Esophagus (tissue), 2 donors: ENCODE data around the gene PIP5K1A. TPM values are rescaled to one million over a fixed set of nuclear protein-coding genes. Genes with fewer than 3 reads are reported as not detected.
"Not testable (repeated sequence)": the region's sequence is repeated elsewhere in the genome, so short reads cannot be mapped to it uniquely, and the experiment has no call there.

Experiments used
- H3K27ac ChIP-seq, 2 donors: one replicate each; pipeline ENCODE4 v1.5.1; 2013; ENCODE audit warnings: low read depth in 2 of 2, mild to moderate bottlenecking in 2 of 2, inconsistent platforms in 1 of 2, low read length in 1 of 2, moderate library complexity in 1 of 2
- H3K27me3 ChIP-seq, 2 donors: one replicate each; pipeline ENCODE4 v1.6.1; 2013; ENCODE audit warnings: low read length in 2 of 2, control low read depth in 1 of 2, mild to moderate bottlenecking in 1 of 2; ENCODE audit not compliant: insufficient read depth in 2 of 2, control insufficient read depth in 1 of 2
- H3K36me3 ChIP-seq, 2 donors: one replicate each; pipeline ENCODE4 v1.6.1; 2013; ENCODE audit warnings: low read length in 1 of 2; ENCODE audit not compliant: control insufficient read depth in 2 of 2, insufficient read depth in 2 of 2
- H3K4me1 ChIP-seq, 2 donors: one replicate each; pipeline ENCODE4 v1.6.1; 2013; ENCODE audit warnings: low read length in 1 of 2; ENCODE audit not compliant: control insufficient read depth in 2 of 2, insufficient read depth in 2 of 2
- H3K4me3 ChIP-seq, 2 donors: one replicate each; pipeline ENCODE4 v1.5.1; 2013; ENCODE audit warnings: low read length in 2 of 2, mild to moderate bottlenecking in 2 of 2, low read depth in 1 of 2, moderate library complexity in 1 of 2
- H3K9me3 ChIP-seq, 2 donors: one replicate each; pipeline ENCODE4 v1.6.1; 2013; ENCODE audit warnings: mild to moderate bottlenecking in 2 of 2, low read depth in 1 of 2, low read length in 1 of 2, moderate library complexity in 1 of 2; ENCODE audit not compliant: control insufficient read depth in 2 of 2, insufficient read depth in 1 of 2
- WGBS, 2 donors: extraction: QIAGEN DNeasy Blood & Tissue Kit; methylation state at CpG; one replicate each; pipeline ENCODE4 v1.1.7; 2013; 5-methylcytosine and 5-hydroxymethylcytosine counted together
- polyA plus RNA-seq, 2 donors: library from polyadenylated mRNA; stranded (reverse); fragments of 200-250 nt; gene quantifications; one replicate each; pipeline ENCODE4 v1.2.3, GENCODE V29; 2013
- donor health status: healthy with polysubstance abuse.
- donor health status: Bipolar disorder and iron deficiency.

PIP5K1A gene
- polyA plus RNA-seq, 2 donors = 16.4 to 23.2 TPM

GRCh38 chr1:151188667-151189066 lies 9.7 kb upstream of the PIP5K1A start:
- peak overlapping the region in 1 of 2 donors; percentile 40 for H3K27ac ChIP-seq
- not testable (repeated sequence) for H3K4me3 ChIP-seq, H3K36me3 ChIP-seq, H3K9me3 ChIP-seq, H3K4me1 ChIP-seq, H3K27me3 ChIP-seq
- WGBS, 2 donors = 46 to 69% methylated on average over 8 of the region's 8 CpGs

GRCh38 chr1:151189637-151190445 lies 8.5 kb upstream of the PIP5K1A start, which contains the start of gene VPS72:
Gene VPS72 (minus strand): TSS chr1:151190197. CDS start chr1:151190121, 76 bp downstream.
- Histone ChIP-seq H3K4me3 (peak within 1 kb of the TSS; percentile 85 to 91), H3K9me3 (no peaks in the 10 kb centered on the region), H3K27ac (peak within 1 kb of the TSS; percentile 91 to 93), H3K36me3 (peaks cover 3 to 5% of the 10 kb centered on the region in 2 donors), H3K27me3 (no peaks in the 10 kb centered on the region), H3K4me1 (peaks cover 0 to 3% of the 10 kb centered on the region in 2 donors)
- 0% methylated on average over 42 of the region's 42 CpGs for WGBS, 2 donors

GRCh38 chr1:151192047-151192446 lies 6.3 kb upstream of the PIP5K1A start:
- Histone ChIP-seq H3K36me3 (no peaks in the 10 kb centered on the region), H3K4me1 (peaks cover 0 to 2% of the 10 kb centered on the region in 2 donors), H3K4me3 (no peak overlapping the region), H3K27ac (no peak overlapping the region), H3K9me3 (no peaks in the 10 kb centered on the region), H3K27me3 (no peaks in the 10 kb centered on the region)
- WGBS, 2 donors = 74 to 75% methylated on average over 7 of the region's 7 CpGs

DNA sequence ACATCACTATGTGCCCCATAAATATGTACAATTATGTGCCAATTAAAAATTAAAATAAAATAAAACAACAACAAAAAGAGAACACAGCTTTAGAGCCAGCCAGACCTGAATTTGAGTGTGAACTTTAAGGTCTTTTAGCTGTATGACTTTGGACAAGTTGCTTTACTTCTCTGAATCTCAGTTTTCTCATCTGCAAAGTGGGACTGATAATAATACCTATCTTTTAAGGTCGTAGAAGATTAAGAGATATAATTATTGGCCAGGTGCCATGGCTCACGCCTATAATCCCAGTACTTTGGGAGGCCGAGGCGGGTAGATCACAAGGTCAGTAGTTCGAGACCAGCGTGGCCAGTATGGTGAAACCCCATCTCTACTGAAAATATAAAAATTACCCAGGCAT lies 5.0 kb upstream of the PIP5K1A start:
- H3K27me3 ChIP-seq = no peaks in the 10 kb centered on the region
- no peaks in the 10 kb centered on the region for H3K9me3 ChIP-seq
- no peak overlapping the region for H3K4me3 ChIP-seq
- WGBS, 2 donors = 62 to 63% methylated on average over 6 of the region's 6 CpGs
- H3K4me1 ChIP-seq = no peaks in the 10 kb centered on the region
- no peaks in the 10 kb centered on the region for H3K36me3 ChIP-seq
- no peak overlapping the region for H3K27ac ChIP-seq

DNA sequence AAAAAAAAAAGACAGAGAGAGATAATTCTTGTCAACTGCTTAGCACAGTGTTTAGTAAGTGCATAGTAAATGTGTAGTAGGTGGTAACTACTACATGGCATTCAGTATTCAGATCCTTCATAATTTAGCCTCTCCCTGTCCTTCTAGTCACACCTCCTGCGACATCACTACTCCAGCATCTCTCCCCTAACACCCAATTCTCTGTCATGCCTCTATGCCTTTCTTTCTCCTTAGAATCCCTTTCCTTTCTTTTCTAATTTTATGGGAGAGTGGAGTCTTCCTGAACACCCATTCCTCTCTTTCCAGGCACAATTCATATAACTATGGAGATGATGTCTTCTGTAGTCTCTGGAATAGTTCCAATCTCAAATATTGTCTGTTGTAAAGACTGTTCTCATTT lies 4.5 kb upstream of the PIP5K1A start:
- Histone ChIP-seq H3K27ac (no peak overlapping the region), H3K27me3 (no peaks in the 10 kb centered on the region), H3K9me3 (no peaks in the 10 kb centered on the region), H3K4me3 (no peak overlapping the region), H3K36me3 (no peaks in the 10 kb centered on the region), H3K4me1 (no peaks in the 10 kb centered on the region)
- WGBS, 2 donors = 82 to 83% methylated on average over 1 of the region's 1 CpG

- Histone ChIP-seq H3K27ac (peak overlapping the region; percentile 82 to 94), H3K4me3 (peak overlapping the region; percentile 10 to 38)
- 56 to 59% methylated on average over 17 of the region's 17 CpGs for WGBS, 2 donors
- H3K9me3 ChIP-seq, H3K27me3 ChIP-seq, H3K4me1 ChIP-seq, H3K36me3 ChIP-seq: not testable (repeated sequence)
These were observed 3.3 kb upstream of the PIP5K1A start for GRCh38 chr1:151194894-151195594.

- H3K9me3 ChIP-seq = no peaks in the 10 kb centered on the region
- H3K4me1 ChIP-seq = no peaks in the 10 kb centered on the region
- no peaks in the 10 kb centered on the region for H3K36me3 ChIP-seq
- no peaks in the 10 kb centered on the region for H3K27me3 ChIP-seq
- H3K4me3 ChIP-seq = peak overlapping the region in 1 of 2 donors; percentile 38
- H3K27ac ChIP-seq = peak overlapping the region; percentile 82 to 94
- 25 to 34% methylated on average over 14 of the region's 14 CpGs for WGBS, 2 donors
These were observed 2.0 kb upstream of the PIP5K1A start for GRCh38 chr1:151196292-151196800.

GRCh38 chr1:151197863-151198253 lies 494 bp upstream of the PIP5K1A start:
- Histone ChIP-seq H3K4me3 (peak overlapping the region; percentile 74 to 97), H3K4me1 (no peaks in the 10 kb centered on the region)

GRCh38 chr1:151199873-151200581 lies 1.7 kb downstream of the PIP5K1A start:
- peaks cover 0 to 5% of the 10 kb centered on the region in 2 donors for H3K36me3 ChIP-seq
- peak overlapping the region; percentile 74 to 97 for H3K4me3 ChIP-seq
- WGBS, 2 donors = 17 to 18% methylated on average over 11 of the region's 11 CpGs
- H3K27ac ChIP-seq = peak overlapping the region; percentile 85 to 87
- no peaks in the 10 kb centered on the region for H3K9me3 ChIP-seq
- H3K27me3 ChIP-seq = no peaks in the 10 kb centered on the region
- H3K4me1 ChIP-seq = no peaks in the 10 kb centered on the region

More at GRCh38 chr1:151197863-151198253, 494 bp upstream of the PIP5K1A start:
- Histone ChIP-seq H3K36me3 (peaks cover 0 to 2% of the 10 kb centered on the region in 2 donors), H3K9me3 (no peaks in the 10 kb centered on the region), H3K27ac (peak overlapping the region; percentile 87 to 99), H3K27me3 (no peaks in the 10 kb centered on the region)
- WGBS, 2 donors = 6 to 7% methylated on average over 10 of the region's 10 CpGs
